GM12878 (cell line): ENCODE results near the gene SNX7. TPM values are rescaled to one million over a fixed set of nuclear protein-coding genes. Genes with fewer than 3 reads are reported as not detected.

Experiments used
- ATAC-seq: fragments of 200-7000 bp; cut with Tn5 transposase; 3 replicates; pipeline ENCODE4 v1.9.1; 2020; ENCODE audit warnings: mild to moderate bottlenecking, moderate library complexity
- BruUV-seq: library from RNA; stranded (reverse); fragments of 400-500 nt; replicated peaks from 2 replicates; lab custom pipeline; 2021; lab: Mats Ljungman, UMichigan
- CTCF ChIA-PET: fragments of 300-600 bp; sonication (Branson Sonifier 250); formaldehyde crosslinking; extraction: SDS; loops from one replicate; lab custom pipeline; 2021; ENCODE audit warnings: inconsistent platforms; lab: Yijun Ruan, JAX
- POLR2A ChIA-PET: fragments of 350-600 bp; formaldehyde crosslinking; extraction: SDS; loops from one replicate; lab custom pipeline; 2021; ENCODE audit warnings: inconsistent platforms; lab: Charles Lee
- RAD21 ChIA-PET: fragments of 300-600 bp; sonication (Branson Sonifier 250); formaldehyde crosslinking; loops from one replicate; lab custom pipeline; 2023; ENCODE audit warnings: antibody characterized with exemption; ENCODE audit not compliant: unreplicated experiment; lab: Charles Lee
- SMC1A ChIA-PET: fragments of 300-600 bp; sonication (Branson Sonifier 250); formaldehyde crosslinking; loops from one replicate; lab custom pipeline; 2023; ENCODE audit not compliant: unreplicated experiment, uncharacterized antibody; lab: Charles Lee
- DNase-seq: peaks from one replicate; pipeline ENCODE4 v3.0.0-alpha.2; 2011; ENCODE audit warnings: low read depth, low spot score
- FAIRE-seq: peaks from 3 replicates; lab custom pipeline; 2011; peaks lifted over from hg19 to GRCh38; lab: Jason Lieb, UNC
- H2AFZ ChIP-seq: 2 replicates; pipeline ENCODE4 v1.6.0; 2011; ENCODE audit warnings: low read depth, low read length, control low read depth; ENCODE audit not compliant: control insufficient read depth
- H3K27ac ChIP-seq: 2 replicates; pipeline ENCODE4 v1.5.1; 2011; ENCODE audit warnings: control low read depth; ENCODE audit not compliant: control insufficient read depth, insufficient read depth
- H3K27me3 ChIP-seq, 2 experiments: replicated peaks in 1 of 2; 2 replicates each; pipeline versions ENCODE4 v1.6.0 to v1.6.1; 2011; ENCODE audit warnings: low read length in 1 of 2; ENCODE audit not compliant: control insufficient read depth in 2 of 2, insufficient read depth in 2 of 2
- H3K36me3 ChIP-seq, 2 experiments: 2 replicates each; pipeline ENCODE4 v1.5.1; 2011; ENCODE audit warnings: low read length in 1 of 2; ENCODE audit not compliant: control insufficient read depth in 2 of 2, insufficient read depth in 2 of 2
- H3K4me1 ChIP-seq: 2 replicates; pipeline ENCODE4 v1.6.1; 2011; ENCODE audit warnings: mild to moderate bottlenecking, low read length, moderate library complexity, mixed read lengths; ENCODE audit not compliant: control insufficient read depth, insufficient read depth
- H3K4me2 ChIP-seq: 2 replicates; pipeline ENCODE4 v1.6.0; 2011; ENCODE audit warnings: control low read depth; ENCODE audit not compliant: control insufficient read depth, insufficient read depth
- H3K4me3 ChIP-seq: fragments of 200-600 bp; sonication (generic); 2 replicates; pipeline ENCODE4 v1.5.1; 2016
- H3K79me2 ChIP-seq: 2 replicates; pipeline ENCODE4 v1.6.0; 2011; ENCODE audit warnings: low read length; ENCODE audit not compliant: control insufficient read depth, insufficient read depth
- H3K9ac ChIP-seq: 2 replicates; pipeline ENCODE4 v1.8.0; 2011; ENCODE audit warnings: low read length, control low read depth, mixed read lengths; ENCODE audit not compliant: control insufficient read depth, insufficient read depth
- H3K9me3 ChIP-seq: replicated peaks from 3 replicates; pipeline ENCODE4 v1.5.1; 2011; ENCODE audit warnings: mild to moderate bottlenecking, low read length; ENCODE audit not compliant: control insufficient read depth, insufficient read depth
- H4K20me1 ChIP-seq: 2 replicates; pipeline ENCODE4 v1.6.0; 2011; ENCODE audit not compliant: control insufficient read depth, insufficient read depth
- ASH2L ChIP-seq: fragments of 300-600, 200-600 bp; sonication (generic); IDR thresholded peaks from 2 replicates; pipeline ENCODE4 v1.6.1; 2017; ENCODE audit warnings: low read depth, mild to moderate bottlenecking, borderline replicate concordance
- HDGF ChIP-seq: fragments of 450-650 bp; IDR thresholded peaks from 2 replicates; pipeline ENCODE4 v1.6.1; 2016; ENCODE audit warnings: antibody characterized with exemption
- NR2F1 ChIP-seq: fragments of 450-650 bp; conservative IDR thresholded peaks from 2 replicates; pipeline ENCODE4 v1.6.1; 2017; ENCODE audit warnings: mild to moderate bottlenecking
- RAD21 ChIP-seq: IDR thresholded peaks from 2 replicates; pipeline ENCODE4 v1.6.1; 2011; ENCODE audit warnings: mild to moderate bottlenecking, low read depth, low read length, moderate library complexity; ENCODE audit not compliant: insufficient read depth
- RFX5 ChIP-seq: IDR thresholded peaks from 2 replicates; pipeline ENCODE4 v1.6.1; 2011; ENCODE audit warnings: low read depth, low read length, improper control_type of control experiment
- WGBS: methylation state at CpG from one replicate; pipeline ENCODE4 v1.1.6; 2016; ENCODE audit warnings: low lambda C conversion rate; ENCODE audit not compliant: insufficient replicate concordance, insufficient coverage; ENCODE audit errors: missing lambda C conversion rate; 5-methylcytosine and 5-hydroxymethylcytosine counted together
- in situ Hi-C: fragments of 300-500 bp; cut with MboI; formaldehyde crosslinking; loops from 9 replicates; pipeline ENCODE4 v1.14.3; 2018; ENCODE audit warnings: mixed read lengths
- intact Hi-C: fragments of 100-400 bp; cut with micrococcal nuclease; formaldehyde crosslinking; loops from one replicate; pipeline ENCODE4 v1.14.2; 2022; ENCODE audit not compliant: unreplicated experiment
- polyA plus RNA-seq, 11 experiments: library from polyadenylated mRNA; depleted of rRNA in 4 of 11; unstranded in 6 of 11; stranded (reverse) in 5 of 11; fragments of >200 nt; fragmentation: Nextera tagmentation in 4 of 11; fragmentation: Illumina TruSeq in 1 of 11; extraction: Ambion mirVana in 4 of 11; extraction: Trizol in 1 of 11; gene quantifications; 1 replicate in 1 of 11; 2 replicates in 10 of 11; pipeline versions ENCODE4 v1.2.1 to v1.2.3, GENCODE V29; 2011 to 2016; ENCODE audit warnings: inconsistent platforms in 2 of 11, missing spikeins in 2 of 11, low read depth in 1 of 11
- total RNA-seq, 4 experiments: library from RNA; depleted of rRNA in 3 of 4; stranded (reverse); fragments of >200 nt in 3 of 4; fragmentation: Illumina TruSeq in 1 of 4; extraction: Trizol in 1 of 4; gene quantifications; 2 replicates each; pipeline versions ENCODE4 v1.2.1 to v1.2.3, GENCODE V29; 2013 to 2021
- TF ChIP-seq, protein P1 (sequence below): fragments of 150-350 bp; IDR thresholded peaks from 2 replicates; pipeline ENCODE4 v1.6.1; 2016; ENCODE audit warnings: low read depth, low read length
- TF ChIP-seq, protein P2 (sequence below): fragments of 450-650 bp; IDR thresholded peaks from 2 replicates; pipeline ENCODE4 v1.6.1; 2016; ENCODE audit warnings: mild to moderate bottlenecking, moderate library complexity, borderline replicate concordance

SNX7 gene
- total and polyA plus RNA-seq, 10 of the 15 experiments (the other 5 are each of a cell fraction or from before 2014, with no cell fraction given) = 0.23 to 0.82 (median 0.34) TPM

DNA sequence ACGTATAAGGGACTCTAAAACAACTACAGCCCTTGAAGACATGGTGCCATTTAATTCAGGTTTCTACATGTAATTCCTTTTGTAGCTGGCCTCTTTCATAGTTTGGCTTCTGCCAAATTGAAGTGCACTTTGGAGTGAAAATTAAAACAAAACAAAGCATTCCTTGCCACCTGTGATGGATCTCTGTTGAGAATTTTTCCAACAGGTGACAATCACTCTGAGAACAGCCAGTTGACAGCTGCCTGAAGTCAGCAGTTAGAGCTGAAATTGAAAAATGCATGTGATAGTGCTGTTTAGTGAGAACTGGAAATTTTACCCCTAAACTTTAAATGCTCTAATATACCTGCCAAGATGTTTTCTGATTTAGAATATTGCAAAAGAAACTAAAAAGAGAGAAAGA, 134.5 kb downstream of the SNX7 start:
- Histone ChIP-seq H3K27me3 (peaks cover 0 to 2% of the 10 kb centered on the region in 2 experiments; a peak in 1 of 4 replicates), H3K9ac (no peak overlapping the region), H3K79me2 (no peaks in the 10 kb centered on the region), H3K4me2 (no peak overlapping the region), H3K27ac (no peak overlapping the region), H3K4me3 (no peak overlapping the region), H3K36me3 (no peaks in the 10 kb centered on the region), H2AFZ (no peak overlapping the region), H3K4me1 (no peaks in the 10 kb centered on the region), H4K20me1 (no peaks in the 10 kb centered on the region), H3K9me3 (no peaks in the 10 kb centered on the region)
- TF ChIP-seq RFX5 (no peak), NR2F1 (no peak), HDGF (no peak), ASH2L (no peak), RAD21 (no peak)
- TF ChIP-seq, protein P1, sequence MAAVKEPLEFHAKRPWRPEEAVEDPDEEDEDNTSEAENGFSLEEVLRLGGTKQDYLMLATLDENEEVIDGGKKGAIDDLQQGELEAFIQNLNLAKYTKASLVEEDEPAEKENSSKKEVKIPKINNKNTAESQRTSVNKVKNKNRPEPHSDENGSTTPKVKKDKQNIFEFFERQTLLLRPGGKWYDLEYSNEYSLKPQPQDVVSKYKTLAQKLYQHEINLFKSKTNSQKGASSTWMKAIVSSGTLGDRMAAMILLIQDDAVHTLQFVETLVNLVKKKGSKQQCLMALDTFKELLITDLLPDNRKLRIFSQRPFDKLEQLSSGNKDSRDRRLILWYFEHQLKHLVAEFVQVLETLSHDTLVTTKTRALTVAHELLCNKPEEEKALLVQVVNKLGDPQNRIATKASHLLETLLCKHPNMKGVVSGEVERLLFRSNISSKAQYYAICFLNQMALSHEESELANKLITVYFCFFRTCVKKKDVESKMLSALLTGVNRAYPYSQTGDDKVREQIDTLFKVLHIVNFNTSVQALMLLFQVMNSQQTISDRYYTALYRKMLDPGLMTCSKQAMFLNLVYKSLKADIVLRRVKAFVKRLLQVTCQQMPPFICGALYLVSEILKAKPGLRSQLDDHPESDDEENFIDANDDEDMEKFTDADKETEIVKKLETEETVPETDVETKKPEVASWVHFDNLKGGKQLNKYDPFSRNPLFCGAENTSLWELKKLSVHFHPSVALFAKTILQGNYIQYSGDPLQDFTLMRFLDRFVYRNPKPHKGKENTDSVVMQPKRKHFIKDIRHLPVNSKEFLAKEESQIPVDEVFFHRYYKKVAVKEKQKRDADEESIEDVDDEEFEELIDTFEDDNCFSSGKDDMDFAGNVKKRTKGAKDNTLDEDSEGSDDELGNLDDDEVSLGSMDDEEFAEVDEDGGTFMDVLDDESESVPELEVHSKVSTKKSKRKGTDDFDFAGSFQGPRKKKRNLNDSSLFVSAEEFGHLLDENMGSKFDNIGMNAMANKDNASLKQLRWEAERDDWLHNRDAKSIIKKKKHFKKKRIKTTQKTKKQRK = no peak
- TF ChIP-seq, protein P2, sequence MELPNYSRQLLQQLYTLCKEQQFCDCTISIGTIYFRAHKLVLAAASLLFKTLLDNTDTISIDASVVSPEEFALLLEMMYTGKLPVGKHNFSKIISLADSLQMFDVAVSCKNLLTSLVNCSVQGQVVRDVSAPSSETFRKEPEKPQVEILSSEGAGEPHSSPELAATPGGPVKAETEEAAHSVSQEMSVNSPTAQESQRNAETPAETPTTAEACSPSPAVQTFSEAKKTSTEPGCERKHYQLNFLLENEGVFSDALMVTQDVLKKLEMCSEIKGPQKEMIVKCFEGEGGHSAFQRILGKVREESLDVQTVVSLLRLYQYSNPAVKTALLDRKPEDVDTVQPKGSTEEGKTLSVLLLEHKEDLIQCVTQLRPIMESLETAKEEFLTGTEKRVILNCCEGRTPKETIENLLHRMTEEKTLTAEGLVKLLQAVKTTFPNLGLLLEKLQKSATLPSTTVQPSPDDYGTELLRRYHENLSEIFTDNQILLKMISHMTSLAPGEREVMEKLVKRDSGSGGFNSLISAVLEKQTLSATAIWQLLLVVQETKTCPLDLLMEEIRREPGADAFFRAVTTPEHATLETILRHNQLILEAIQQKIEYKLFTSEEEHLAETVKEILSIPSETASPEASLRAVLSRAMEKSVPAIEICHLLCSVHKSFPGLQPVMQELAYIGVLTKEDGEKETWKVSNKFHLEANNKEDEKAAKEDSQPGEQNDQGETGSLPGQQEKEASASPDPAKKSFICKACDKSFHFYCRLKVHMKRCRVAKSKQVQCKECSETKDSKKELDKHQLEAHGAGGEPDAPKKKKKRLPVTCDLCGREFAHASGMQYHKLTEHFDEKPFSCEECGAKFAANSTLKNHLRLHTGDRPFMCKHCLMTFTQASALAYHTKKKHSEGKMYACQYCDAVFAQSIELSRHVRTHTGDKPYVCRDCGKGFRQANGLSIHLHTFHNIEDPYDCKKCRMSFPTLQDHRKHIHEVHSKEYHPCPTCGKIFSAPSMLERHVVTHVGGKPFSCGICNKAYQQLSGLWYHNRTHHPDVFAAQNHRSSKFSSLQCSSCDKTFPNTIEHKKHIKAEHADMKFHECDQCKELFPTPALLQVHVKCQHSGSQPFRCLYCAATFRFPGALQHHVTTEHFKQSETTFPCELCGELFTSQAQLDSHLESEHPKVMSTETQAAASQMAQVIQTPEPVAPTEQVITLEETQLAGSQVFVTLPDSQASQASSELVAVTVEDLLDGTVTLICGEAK = no peak
- DNase-seq (no peak), FAIRE-seq (no peak), ATAC-seq (no peak)
- SMC1A ChIA-PET = interaction anchor here (0.9 to 1.3 kb wide), 2 partner anchors 138 to 156 kb away, joined by 3 to 4 read pairs; no protein-coding TSS in a partner anchor
- BruUV-seq = no TSS peak
- 0% methylated on average over 1 of the region's 1 CpG for WGBS
- in situ Hi-C loops (loop anchor here (25.0 kb wide), 1 partner anchor 691 kb away; no protein-coding TSS in a partner anchor), intact Hi-C loops (no loop called here)
- CTCF ChIA-PET = interaction anchor here (0.9 to 4.3 kb wide), 4 partner anchors 95 to 685 kb away, joined by 3 to 34 read pairs (median 4); no protein-coding TSS in a partner anchor
- RAD21 ChIA-PET = interaction anchor here (0.6 to 1.4 kb wide), 3 partner anchors 144 to 685 kb away, joined by 3 to 4 read pairs (median 3); no protein-coding TSS in a partner anchor
- POLR2A ChIA-PET = no interaction called here
